Measurements from ENCODE around the gene AADACL4.
A peak's percentile ranks its signal among the peaks of the same experiment; 100 is the strongest.

AADACL4 gene

GRCh38 chr1:12604114-12604874 lies 39.6 kb upstream of the AADACL4 start:
- TF ChIP-seq, protein P1, sequence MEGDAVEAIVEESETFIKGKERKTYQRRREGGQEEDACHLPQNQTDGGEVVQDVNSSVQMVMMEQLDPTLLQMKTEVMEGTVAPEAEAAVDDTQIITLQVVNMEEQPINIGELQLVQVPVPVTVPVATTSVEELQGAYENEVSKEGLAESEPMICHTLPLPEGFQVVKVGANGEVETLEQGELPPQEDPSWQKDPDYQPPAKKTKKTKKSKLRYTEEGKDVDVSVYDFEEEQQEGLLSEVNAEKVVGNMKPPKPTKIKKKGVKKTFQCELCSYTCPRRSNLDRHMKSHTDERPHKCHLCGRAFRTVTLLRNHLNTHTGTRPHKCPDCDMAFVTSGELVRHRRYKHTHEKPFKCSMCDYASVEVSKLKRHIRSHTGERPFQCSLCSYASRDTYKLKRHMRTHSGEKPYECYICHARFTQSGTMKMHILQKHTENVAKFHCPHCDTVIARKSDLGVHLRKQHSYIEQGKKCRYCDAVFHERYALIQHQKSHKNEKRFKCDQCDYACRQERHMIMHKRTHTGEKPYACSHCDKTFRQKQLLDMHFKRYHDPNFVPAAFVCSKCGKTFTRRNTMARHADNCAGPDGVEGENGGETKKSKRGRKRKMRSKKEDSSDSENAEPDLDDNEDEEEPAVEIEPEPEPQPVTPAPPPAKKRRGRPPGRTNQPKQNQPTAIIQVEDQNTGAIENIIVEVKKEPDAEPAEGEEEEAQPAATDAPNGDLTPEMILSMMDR (conservative IDR thresholded peaks at IDR 0.05; ENCODE audit: low read length): no peak
- H3K4me3 ChIP-seq (ENCODE audit: low read length): no peak overlapping the region
- peak; percentile 97 for DNase-seq (ENCODE audit: low read depth)

DNA sequence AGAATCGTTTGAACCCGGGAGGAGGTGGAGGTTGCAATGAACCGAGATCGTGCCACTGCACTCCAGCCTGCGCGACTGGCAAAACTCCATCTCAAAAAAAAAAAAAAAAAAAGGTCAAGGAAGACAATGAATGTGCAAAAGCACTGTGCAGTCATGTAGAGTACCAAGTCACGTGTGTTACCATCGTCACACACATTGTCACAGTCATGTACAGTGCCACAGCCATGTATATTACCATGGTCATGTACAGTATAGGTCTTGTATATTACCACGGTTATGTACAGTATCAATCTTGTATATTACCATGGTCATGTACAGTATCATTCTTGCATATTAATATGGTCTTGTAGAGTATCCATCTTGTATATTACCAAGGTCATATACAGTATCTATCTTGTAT lies 38.9 kb upstream of the AADACL4 start:
- H3K4me3 ChIP-seq (ENCODE audit: low read length): no peak overlapping the region
- TF ChIP-seq, protein P1 (conservative IDR thresholded peaks at IDR 0.05; ENCODE audit: low read length): no peak
- DNase-seq (ENCODE audit: low read depth): no peak

DNA sequence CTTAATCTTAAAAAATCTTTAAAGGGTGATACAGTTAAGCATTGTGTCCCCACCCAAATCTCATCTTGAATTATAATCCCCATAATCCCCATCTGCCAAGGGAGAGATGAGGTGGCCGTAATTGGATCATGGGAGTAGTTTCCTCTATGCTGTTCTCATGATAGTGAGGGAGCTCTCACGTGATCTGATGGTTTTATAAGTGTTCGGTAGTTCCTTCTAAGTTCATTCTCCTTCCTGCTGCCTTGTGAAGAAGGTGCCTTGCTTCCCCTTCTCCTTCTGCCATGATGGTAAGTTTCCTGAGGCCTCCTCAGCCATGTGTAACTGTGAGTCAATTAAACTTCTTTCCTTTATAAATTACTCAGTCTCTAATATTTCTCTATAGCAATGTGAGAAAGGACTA lies 36.6 kb upstream of the AADACL4 start:
- TF ChIP-seq, protein P1 (conservative IDR thresholded peaks at IDR 0.05; ENCODE audit: low read length): no peak
- no peak for DNase-seq (ENCODE audit: low read depth)
- no peak overlapping the region for H3K4me3 ChIP-seq (ENCODE audit: low read length)

DNA sequence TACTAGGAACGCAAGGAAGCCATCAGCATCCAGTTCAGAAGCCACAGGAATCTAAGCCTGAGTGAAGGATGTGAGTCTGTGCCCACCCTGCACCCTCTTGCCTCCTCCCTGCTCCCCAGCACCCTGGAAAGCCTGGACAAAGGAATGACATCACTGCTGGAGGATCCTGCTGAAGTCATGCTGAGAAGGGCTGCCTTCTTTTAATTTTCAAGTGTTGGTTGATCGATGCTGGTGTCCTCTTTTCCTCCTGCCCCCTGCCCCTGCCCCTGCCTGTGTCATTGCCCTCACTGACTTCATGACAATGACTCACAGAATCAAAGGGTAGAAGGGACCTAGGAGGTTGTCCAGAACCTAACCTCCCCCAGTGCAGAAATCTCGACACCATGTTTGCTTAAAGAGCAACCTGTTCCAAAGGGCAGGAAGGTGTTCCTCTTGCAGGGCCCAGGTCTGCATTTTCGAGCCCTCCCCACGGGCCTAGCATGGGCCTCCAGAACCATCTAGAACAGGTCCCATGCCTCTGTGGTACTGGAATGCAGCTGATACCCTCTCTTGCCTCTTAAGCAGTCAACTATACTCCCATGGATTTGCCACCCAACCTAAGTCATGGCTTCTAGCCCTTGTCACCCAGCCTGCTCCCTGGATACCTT lies 35.5 kb upstream of the AADACL4 start:
- no peak for DNase-seq (ENCODE audit: low read depth)
- no peak overlapping the region for H3K4me3 ChIP-seq (ENCODE audit: low read length)
- TF ChIP-seq, protein P1 (conservative IDR thresholded peaks at IDR 0.05; ENCODE audit: low read length): no peak

DNA sequence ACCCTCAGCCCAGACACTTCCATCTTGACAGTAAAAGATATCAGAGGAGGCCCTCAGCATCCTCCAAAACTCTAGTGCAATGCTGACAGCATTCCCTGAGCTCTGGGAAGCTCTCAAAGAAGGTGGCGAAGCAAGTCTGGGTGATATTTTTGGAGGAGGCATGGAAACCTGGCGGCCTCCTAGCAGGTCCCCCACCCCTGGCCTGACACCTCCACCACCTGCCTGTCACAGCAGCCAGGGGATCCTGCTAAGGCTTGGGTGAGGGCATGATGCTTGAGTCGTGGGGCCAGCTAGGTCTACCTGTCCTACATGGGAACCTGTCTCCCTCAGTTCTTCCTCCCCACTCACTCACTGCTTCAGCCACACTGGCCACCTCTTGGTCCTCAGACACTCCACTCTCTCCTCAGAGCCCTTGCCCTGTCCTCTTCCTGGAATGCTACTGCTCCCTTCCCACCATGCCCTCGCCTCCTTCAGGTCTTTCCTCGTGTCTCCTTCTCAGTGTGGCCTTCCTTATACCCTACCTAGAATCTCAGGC lies 34.3 kb upstream of the AADACL4 start:
- DNase-seq (ENCODE audit: low read depth): no peak
- TF ChIP-seq, protein P1 (conservative IDR thresholded peaks at IDR 0.05; ENCODE audit: low read length): no peak
- H3K4me3 ChIP-seq (ENCODE audit: low read length): no peak overlapping the region

GRCh38 chr1:12610305-12610935 lies 33.5 kb upstream of the AADACL4 start:
- TF ChIP-seq, protein P1 (conservative IDR thresholded peaks at IDR 0.05; ENCODE audit: low read length): no peak
- H3K4me3 ChIP-seq (ENCODE audit: low read length): no peak overlapping the region
- DNase-seq (ENCODE audit: low read depth): peak; percentile 83
